HCT116 (cell line): ENCODE data around the gene GALNT17.

Source experiments
- CEBPB ChIP-seq: IDR thresholded peaks from 2 replicates; pipeline ENCODE4 v1.6.1; 2012; ENCODE audit warnings: low read depth
- EZH2 ChIP-seq: fragments of 200-600 bp; sonication (generic); IDR thresholded peaks from 2 replicates; pipeline ENCODE4 v1.6.1; 2017; ENCODE audit warnings: antibody characterized with exemption, mixed run types
- EZH2phosphoT487 ChIP-seq: fragments of 200-600 bp; IDR thresholded peaks from 2 replicates; pipeline ENCODE4 v1.6.1; 2018; ENCODE audit warnings: antibody characterized with exemption, borderline replicate concordance
- JUND ChIP-seq: IDR thresholded peaks from 2 replicates; pipeline ENCODE4 v1.6.1; 2012
- POLR2A ChIP-seq: IDR thresholded peaks from 2 replicates; pipeline ENCODE4 v1.7.0; 2011; ENCODE audit warnings: borderline replicate concordance; ENCODE audit not compliant: insufficient read depth, insufficient read length; ENCODE audit errors: extremely low read depth
- POLR2AphosphoS5 ChIP-seq: IDR thresholded peaks from 2 replicates; pipeline ENCODE4 v1.6.1; 2011; ENCODE audit warnings: mild to moderate bottlenecking, low read depth, low read length, moderate library complexity
- RAD21 ChIP-seq: IDR thresholded peaks from 2 replicates; pipeline ENCODE4 v1.6.1; 2012; ENCODE audit warnings: low read depth, mild to moderate bottlenecking
- YY1 ChIP-seq: IDR thresholded peaks from 2 replicates; pipeline ENCODE4 v1.6.1; 2011; ENCODE audit warnings: low read length, low read depth, moderate library complexity, mild to moderate bottlenecking; ENCODE audit not compliant: insufficient replicate concordance; ENCODE audit errors: extremely low read depth
- ZNF274 ChIP-seq: fragments of 200-500 bp; sonication (Bioruptor generic); IDR thresholded peaks from 2 replicates; pipeline ENCODE4 v1.6.1; 2014; ENCODE audit warnings: mild to moderate bottlenecking, low read depth, low read length, inconsistent platforms
- TF ChIP-seq, protein P1 (sequence below), 3 experiments: fragments of 200-600 bp in 1 of 3; sonication (generic) in 1 of 3; IDR thresholded peaks in 2 of 3; conservative IDR thresholded peaks in 1 of 3; 2 replicates each; pipeline ENCODE4 v1.5.1; 2012 to 2017; ENCODE audit warnings: low read depth in 2 of 3, low read length in 2 of 3, antibody characterized with exemption in 1 of 3, borderline replicate concordance in 1 of 3, control low read depth in 1 of 3, mild to moderate bottlenecking in 1 of 3, mixed read lengths in 1 of 3, mixed run types in 1 of 3, moderate library complexity in 1 of 3; ENCODE audit not compliant: insufficient read depth in 1 of 3
- TF ChIP-seq, protein P2 (sequence below): IDR thresholded peaks from 2 replicates; pipeline ENCODE4 v1.6.1; 2012; ENCODE audit warnings: low read depth
- TF ChIP-seq, protein P3 (sequence below): IDR thresholded peaks from 2 replicates; pipeline ENCODE4 v1.6.1; 2012

DNA sequence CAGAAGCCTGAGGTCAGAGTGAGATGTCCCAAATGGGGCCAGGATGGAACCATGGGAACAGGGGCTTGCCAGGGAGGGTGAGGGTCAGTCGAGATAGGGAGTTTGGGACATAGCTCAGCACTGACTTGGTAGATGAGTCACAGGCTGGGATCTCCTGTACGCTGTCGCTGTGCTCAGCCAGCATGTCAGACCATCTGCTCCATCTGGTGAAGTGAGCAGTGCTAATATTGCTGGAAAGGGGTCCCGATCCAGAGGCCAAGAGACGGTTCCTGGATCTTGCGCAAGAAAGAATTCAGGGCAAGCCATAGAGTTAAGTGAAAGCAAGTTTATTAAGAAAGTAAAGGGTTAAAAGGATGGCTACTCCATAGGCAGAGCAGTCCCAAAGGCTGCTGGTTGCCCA, 505.6 kb downstream of the GALNT17 start:
- TF ChIP-seq CEBPB, result no peak
- TF ChIP-seq, protein P1, sequence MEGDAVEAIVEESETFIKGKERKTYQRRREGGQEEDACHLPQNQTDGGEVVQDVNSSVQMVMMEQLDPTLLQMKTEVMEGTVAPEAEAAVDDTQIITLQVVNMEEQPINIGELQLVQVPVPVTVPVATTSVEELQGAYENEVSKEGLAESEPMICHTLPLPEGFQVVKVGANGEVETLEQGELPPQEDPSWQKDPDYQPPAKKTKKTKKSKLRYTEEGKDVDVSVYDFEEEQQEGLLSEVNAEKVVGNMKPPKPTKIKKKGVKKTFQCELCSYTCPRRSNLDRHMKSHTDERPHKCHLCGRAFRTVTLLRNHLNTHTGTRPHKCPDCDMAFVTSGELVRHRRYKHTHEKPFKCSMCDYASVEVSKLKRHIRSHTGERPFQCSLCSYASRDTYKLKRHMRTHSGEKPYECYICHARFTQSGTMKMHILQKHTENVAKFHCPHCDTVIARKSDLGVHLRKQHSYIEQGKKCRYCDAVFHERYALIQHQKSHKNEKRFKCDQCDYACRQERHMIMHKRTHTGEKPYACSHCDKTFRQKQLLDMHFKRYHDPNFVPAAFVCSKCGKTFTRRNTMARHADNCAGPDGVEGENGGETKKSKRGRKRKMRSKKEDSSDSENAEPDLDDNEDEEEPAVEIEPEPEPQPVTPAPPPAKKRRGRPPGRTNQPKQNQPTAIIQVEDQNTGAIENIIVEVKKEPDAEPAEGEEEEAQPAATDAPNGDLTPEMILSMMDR (IDR thresholded peaks at IDR 0.05 in 2 of 3, conservative IDR thresholded peaks at IDR 0.05 in 1 of 3; ENCODE audit: borderline replicate concordance in 1 of 3, insufficient read depth in 1 of 3, low read depth in 2 of 3, low read length in 2 of 3), result no peak
- TF ChIP-seq, protein P2, sequence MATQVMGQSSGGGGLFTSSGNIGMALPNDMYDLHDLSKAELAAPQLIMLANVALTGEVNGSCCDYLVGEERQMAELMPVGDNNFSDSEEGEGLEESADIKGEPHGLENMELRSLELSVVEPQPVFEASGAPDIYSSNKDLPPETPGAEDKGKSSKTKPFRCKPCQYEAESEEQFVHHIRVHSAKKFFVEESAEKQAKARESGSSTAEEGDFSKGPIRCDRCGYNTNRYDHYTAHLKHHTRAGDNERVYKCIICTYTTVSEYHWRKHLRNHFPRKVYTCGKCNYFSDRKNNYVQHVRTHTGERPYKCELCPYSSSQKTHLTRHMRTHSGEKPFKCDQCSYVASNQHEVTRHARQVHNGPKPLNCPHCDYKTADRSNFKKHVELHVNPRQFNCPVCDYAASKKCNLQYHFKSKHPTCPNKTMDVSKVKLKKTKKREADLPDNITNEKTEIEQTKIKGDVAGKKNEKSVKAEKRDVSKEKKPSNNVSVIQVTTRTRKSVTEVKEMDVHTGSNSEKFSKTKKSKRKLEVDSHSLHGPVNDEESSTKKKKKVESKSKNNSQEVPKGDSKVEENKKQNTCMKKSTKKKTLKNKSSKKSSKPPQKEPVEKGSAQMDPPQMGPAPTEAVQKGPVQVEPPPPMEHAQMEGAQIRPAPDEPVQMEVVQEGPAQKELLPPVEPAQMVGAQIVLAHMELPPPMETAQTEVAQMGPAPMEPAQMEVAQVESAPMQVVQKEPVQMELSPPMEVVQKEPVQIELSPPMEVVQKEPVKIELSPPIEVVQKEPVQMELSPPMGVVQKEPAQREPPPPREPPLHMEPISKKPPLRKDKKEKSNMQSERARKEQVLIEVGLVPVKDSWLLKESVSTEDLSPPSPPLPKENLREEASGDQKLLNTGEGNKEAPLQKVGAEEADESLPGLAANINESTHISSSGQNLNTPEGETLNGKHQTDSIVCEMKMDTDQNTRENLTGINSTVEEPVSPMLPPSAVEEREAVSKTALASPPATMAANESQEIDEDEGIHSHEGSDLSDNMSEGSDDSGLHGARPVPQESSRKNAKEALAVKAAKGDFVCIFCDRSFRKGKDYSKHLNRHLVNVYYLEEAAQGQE, result no peak
- TF ChIP-seq POLR2AphosphoS5, result no peak
- TF ChIP-seq EZH2, result no peak
- no peak for TF ChIP-seq JUND
- no peak for TF ChIP-seq ZNF274
- no peak for TF ChIP-seq POLR2A
- no peak for TF ChIP-seq EZH2phosphoT487
- TF ChIP-seq, protein P3, sequence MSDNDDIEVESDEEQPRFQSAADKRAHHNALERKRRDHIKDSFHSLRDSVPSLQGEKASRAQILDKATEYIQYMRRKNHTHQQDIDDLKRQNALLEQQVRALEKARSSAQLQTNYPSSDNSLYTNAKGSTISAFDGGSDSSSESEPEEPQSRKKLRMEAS, result no peak
- TF ChIP-seq YY1, result no peak
- TF ChIP-seq RAD21, result no peak
